ENCODE data around the gene GHDC. TPM values are rescaled to one million over a fixed set of nuclear protein-coding genes. Genes with fewer than 3 reads are reported as not detected.
"Not testable (repeated sequence)": the region's sequence is repeated elsewhere in the genome, so short reads cannot be mapped to it uniquely, and the experiment has no call there.

Gene GHDC
- total RNA-seq, 1 experiment from 2014 or later = 7.5 TPM

DNA sequence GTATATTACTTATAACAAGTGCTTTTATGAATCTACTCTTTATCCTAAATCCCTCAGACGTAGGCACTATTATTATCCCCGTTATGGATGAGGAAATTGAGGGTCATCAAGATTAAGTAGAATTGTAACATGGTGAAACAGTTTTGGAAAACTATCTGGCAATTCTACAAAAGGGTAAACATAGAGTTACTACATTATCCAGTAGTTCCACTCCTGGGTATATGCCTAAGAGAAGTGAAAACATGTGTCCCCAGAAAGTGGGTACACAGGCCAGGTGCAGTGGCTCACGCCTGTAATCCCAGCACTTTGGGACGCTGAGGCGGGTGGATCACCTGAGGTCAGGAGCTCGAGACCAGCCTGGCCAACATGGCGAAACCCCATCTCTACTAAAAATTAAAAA, 45.3 kb upstream of the GHDC start:
- ATAC-seq; H3K4me1 Mint-ChIP-seq; H3K4me3 Mint-ChIP-seq; POLR2A ChIA-PET; H3K27me3 Mint-ChIP-seq (ENCODE audit: low read depth); H3K27ac Mint-ChIP-seq; DNase-seq (ENCODE audit: low spot score); H3K36me3 Mint-ChIP-seq; H3K9me3 Mint-ChIP-seq: not testable (repeated sequence)
- CTCF ChIA-PET = interaction anchor here (1.0 kb wide), 1 partner anchor 17 kb away, joined by 4 read pairs; no protein-coding TSS in a partner anchor

DNA sequence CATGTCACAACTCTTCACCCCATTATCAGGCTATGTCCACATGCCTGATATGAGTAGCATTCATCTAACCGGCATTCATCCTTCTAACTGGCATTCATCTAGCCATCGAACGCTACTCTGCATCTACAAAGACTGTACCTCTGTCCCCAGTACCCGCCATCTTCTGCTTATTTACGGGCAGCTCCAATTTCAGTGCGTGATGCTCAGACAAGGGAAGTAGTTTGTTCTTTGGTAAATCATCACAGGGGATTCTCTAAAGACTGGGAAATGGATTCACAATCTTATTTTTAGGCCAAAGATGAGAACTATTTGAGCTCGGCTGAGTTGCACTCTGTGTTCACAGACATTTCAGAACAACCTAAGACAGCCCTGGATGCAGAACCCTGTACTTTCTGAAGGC, 42.5 kb upstream of the GHDC start:
- H3K27me3 Mint-ChIP-seq (ENCODE audit: low read depth) = no peaks in the 10 kb centered on the region
- CTCF ChIA-PET = interaction anchor here (1.3 to 2.1 kb wide), 2 partner anchors 15 to 291 kb away, joined by 3 to 16 read pairs; no protein-coding TSS in a partner anchor
- ATAC-seq = no peak
- no peaks in the 10 kb centered on the region for H3K4me1 Mint-ChIP-seq
- no peak for DNase-seq (ENCODE audit: low spot score)
- TF ChIP-seq, protein P1, sequence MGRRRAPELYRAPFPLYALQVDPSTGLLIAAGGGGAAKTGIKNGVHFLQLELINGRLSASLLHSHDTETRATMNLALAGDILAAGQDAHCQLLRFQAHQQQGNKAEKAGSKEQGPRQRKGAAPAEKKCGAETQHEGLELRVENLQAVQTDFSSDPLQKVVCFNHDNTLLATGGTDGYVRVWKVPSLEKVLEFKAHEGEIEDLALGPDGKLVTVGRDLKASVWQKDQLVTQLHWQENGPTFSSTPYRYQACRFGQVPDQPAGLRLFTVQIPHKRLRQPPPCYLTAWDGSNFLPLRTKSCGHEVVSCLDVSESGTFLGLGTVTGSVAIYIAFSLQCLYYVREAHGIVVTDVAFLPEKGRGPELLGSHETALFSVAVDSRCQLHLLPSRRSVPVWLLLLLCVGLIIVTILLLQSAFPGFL (CRISPR knock-in tag; IDR thresholded peaks at IDR 0.05; ENCODE audit: borderline replicate concordance) = no peak
- no peak for TF ChIP-seq ZNF416 (CRISPR knock-in tag; IDR thresholded peaks at IDR 0.05)
- TF ChIP-seq ETV6 (CRISPR knock-in tag; IDR thresholded peaks at IDR 0.05) = no peak
- no peak for TF ChIP-seq TCF7 (CRISPR knock-in tag; IDR thresholded peaks at IDR 0.05; ENCODE audit: low read depth)
- TF ChIP-seq ZBTB21 (CRISPR knock-in tag; IDR thresholded peaks at IDR 0.05; ENCODE audit: borderline replicate concordance) = no peak
- no peak for TF ChIP-seq HMGA2 (CRISPR knock-in tag; IDR thresholded peaks at IDR 0.05)
- TF ChIP-seq ZNF671 (CRISPR knock-in tag; IDR thresholded peaks at IDR 0.05) = no peak
- TF ChIP-seq, protein P2, sequence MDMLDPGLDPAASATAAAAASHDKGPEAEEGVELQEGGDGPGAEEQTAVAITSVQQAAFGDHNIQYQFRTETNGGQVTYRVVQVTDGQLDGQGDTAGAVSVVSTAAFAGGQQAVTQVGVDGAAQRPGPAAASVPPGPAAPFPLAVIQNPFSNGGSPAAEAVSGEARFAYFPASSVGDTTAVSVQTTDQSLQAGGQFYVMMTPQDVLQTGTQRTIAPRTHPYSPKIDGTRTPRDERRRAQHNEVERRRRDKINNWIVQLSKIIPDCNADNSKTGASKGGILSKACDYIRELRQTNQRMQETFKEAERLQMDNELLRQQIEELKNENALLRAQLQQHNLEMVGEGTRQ (CRISPR knock-in tag; IDR thresholded peaks at IDR 0.05) = no peak
- TF ChIP-seq, protein P3, sequence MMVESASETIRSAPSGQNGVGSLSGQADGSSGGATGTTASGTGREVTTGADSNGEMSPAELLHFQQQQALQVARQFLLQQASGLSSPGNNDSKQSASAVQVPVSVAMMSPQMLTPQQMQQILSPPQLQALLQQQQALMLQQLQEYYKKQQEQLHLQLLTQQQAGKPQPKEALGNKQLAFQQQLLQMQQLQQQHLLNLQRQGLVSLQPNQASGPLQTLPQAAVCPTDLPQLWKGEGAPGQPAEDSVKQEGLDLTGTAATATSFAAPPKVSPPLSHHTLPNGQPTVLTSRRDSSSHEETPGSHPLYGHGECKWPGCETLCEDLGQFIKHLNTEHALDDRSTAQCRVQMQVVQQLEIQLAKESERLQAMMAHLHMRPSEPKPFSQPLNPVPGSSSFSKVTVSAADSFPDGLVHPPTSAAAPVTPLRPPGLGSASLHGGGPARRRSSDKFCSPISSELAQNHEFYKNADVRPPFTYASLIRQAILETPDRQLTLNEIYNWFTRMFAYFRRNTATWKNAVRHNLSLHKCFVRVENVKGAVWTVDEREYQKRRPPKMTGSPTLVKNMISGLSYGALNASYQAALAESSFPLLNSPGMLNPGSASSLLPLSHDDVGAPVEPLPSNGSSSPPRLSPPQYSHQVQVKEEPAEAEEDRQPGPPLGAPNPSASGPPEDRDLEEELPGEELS (CRISPR knock-in tag; IDR thresholded peaks at IDR 0.05) = no peak
- no peaks in the 10 kb centered on the region for H3K9me3 Mint-ChIP-seq
- no peak overlapping the region for H3K4me3 Mint-ChIP-seq
- no peaks in the 10 kb centered on the region for H3K36me3 Mint-ChIP-seq
- POLR2A ChIA-PET = no interaction called here
- H3K27ac Mint-ChIP-seq = no peak overlapping the region

DNA sequence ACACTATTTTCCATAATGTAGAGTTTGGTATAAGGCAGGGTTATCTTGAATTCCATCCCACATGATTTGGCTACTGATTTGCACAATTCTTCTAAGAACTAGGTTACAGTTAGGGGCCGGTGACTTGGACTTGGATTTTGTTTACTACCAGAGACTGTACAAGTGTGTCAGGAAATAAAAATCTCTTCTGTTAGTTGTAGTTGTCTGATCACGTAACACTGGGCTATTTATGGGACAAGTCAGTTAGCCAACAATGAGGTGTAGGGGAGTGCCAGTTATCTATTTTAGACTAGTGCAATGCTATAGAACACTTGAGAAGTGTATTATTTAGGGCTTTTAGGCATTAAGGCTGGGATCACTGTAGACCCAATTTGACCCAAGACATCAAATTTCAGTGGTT, 39.7 kb upstream of the GHDC start:
- no peak overlapping the region for H3K27ac Mint-ChIP-seq
- H3K4me1 Mint-ChIP-seq = no peaks in the 10 kb centered on the region
- no peak overlapping the region for H3K4me3 Mint-ChIP-seq
- POLR2A ChIA-PET = no interaction called here
- H3K27me3 Mint-ChIP-seq (ENCODE audit: low read depth) = no peaks in the 10 kb centered on the region
- ATAC-seq (no peak), DNase-seq (ENCODE audit: low spot score) (no peak)
- H3K36me3 Mint-ChIP-seq = no peaks in the 10 kb centered on the region
- CTCF ChIA-PET = interaction anchor here (1.4 kb wide), 1 partner anchor 12 kb away, joined by 4 read pairs; no protein-coding TSS in a partner anchor
- H3K9me3 Mint-ChIP-seq = no peaks in the 10 kb centered on the region
- TF ChIP-seq, protein P4, sequence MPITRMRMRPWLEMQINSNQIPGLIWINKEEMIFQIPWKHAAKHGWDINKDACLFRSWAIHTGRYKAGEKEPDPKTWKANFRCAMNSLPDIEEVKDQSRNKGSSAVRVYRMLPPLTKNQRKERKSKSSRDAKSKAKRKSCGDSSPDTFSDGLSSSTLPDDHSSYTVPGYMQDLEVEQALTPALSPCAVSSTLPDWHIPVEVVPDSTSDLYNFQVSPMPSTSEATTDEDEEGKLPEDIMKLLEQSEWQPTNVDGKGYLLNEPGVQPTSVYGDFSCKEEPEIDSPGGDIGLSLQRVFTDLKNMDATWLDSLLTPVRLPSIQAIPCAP (CRISPR knock-in tag; IDR thresholded peaks at IDR 0.05) = no peak
- TF ChIP-seq NR2C2 (CRISPR knock-in tag; IDR thresholded peaks at IDR 0.05) (no peak), ELF4 (CRISPR knock-in tag; IDR thresholded peaks at IDR 0.05; ENCODE audit: low read depth) (no peak), MXD4 (CRISPR knock-in tag; IDR thresholded peaks at IDR 0.05; ENCODE audit: borderline replicate concordance) (no peak), GTF2I (CRISPR knock-in tag; conservative IDR thresholded peaks at IDR 0.05) (no peak), TEAD4 (CRISPR knock-in tag; IDR thresholded peaks at IDR 0.05) (no peak), IRF2 (CRISPR knock-in tag; IDR thresholded peaks at IDR 0.05; ENCODE audit: borderline replicate concordance, low read depth) (no peak), MYBL2 (CRISPR knock-in tag; IDR thresholded peaks at IDR 0.05) (no peak), RELA (CRISPR knock-in tag; IDR thresholded peaks at IDR 0.05; ENCODE audit: borderline replicate concordance) (no peak)
- TF ChIP-seq, protein P5, sequence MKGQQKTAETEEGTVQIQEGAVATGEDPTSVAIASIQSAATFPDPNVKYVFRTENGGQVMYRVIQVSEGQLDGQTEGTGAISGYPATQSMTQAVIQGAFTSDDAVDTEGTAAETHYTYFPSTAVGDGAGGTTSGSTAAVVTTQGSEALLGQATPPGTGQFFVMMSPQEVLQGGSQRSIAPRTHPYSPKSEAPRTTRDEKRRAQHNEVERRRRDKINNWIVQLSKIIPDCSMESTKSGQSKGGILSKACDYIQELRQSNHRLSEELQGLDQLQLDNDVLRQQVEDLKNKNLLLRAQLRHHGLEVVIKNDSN (CRISPR knock-in tag; IDR thresholded peaks at IDR 0.05) = no peak
- TF ChIP-seq, protein P3 (CRISPR knock-in tag; IDR thresholded peaks at IDR 0.05) = no peak
- TF ChIP-seq, protein P6, sequence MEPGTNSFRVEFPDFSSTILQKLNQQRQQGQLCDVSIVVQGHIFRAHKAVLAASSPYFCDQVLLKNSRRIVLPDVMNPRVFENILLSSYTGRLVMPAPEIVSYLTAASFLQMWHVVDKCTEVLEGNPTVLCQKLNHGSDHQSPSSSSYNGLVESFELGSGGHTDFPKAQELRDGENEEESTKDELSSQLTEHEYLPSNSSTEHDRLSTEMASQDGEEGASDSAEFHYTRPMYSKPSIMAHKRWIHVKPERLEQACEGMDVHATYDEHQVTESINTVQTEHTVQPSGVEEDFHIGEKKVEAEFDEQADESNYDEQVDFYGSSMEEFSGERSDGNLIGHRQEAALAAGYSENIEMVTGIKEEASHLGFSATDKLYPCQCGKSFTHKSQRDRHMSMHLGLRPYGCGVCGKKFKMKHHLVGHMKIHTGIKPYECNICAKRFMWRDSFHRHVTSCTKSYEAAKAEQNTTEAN (CRISPR knock-in tag; IDR thresholded peaks at IDR 0.05) = no peak
- TF ChIP-seq, protein P7, sequence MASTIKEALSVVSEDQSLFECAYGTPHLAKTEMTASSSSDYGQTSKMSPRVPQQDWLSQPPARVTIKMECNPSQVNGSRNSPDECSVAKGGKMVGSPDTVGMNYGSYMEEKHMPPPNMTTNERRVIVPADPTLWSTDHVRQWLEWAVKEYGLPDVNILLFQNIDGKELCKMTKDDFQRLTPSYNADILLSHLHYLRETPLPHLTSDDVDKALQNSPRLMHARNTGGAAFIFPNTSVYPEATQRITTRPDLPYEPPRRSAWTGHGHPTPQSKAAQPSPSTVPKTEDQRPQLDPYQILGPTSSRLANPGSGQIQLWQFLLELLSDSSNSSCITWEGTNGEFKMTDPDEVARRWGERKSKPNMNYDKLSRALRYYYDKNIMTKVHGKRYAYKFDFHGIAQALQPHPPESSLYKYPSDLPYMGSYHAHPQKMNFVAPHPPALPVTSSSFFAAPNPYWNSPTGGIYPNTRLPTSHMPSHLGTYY (CRISPR knock-in tag; IDR thresholded peaks at IDR 0.05) = no peak

Data from WTC11 (cell line).